Measurements from ENCODE around the gene TMED10. TPM values are rescaled to one million over a fixed set of nuclear protein-coding genes. Genes with fewer than 3 reads are reported as not detected.

TMED10 gene
- total RNA-seq, 1 donor from 2014 or later = 286 TPM

GRCh38 chr14:75143761-75144527 lies 32.5 kb downstream of the TMED10 start:
- Histone ChIP-seq H3K36me3 (peaks cover 29% of the 10 kb centered on the region), H3K27ac (peak overlapping the region; percentile 49), H3K27me3 (ENCODE audit: low read depth) (no peaks in the 10 kb centered on the region), H3K4me1 (peaks cover 92% of the 10 kb centered on the region), H3K4me3 (no peak overlapping the region), H3K9me3 (no peaks in the 10 kb centered on the region)
- no peak for DNase-seq
- intact Hi-C loops (cut with DNase I) = no loop called here
- ATAC-seq = no peak
- no peak for TF ChIP-seq CTCF (IDR thresholded peaks at IDR 0.05)

DNA sequence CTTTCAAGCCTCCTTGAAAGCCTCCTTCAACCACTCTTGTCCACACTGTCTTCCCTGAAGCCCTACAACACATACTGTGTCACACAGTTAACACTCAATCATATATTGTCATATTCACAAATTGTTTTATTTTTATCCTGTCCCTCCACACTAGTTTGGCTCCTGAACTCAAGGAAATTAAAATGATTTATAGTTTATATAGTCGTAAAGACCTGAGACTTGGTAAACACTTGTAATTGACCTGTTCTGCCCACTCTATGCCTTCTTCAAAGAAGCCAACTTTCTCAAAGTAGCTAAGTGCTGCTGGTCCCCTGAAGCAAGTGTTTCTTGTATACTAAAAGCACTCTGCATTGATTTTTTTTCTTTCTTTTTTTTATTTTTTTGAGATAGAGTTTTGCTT lies 33.9 kb downstream of the TMED10 start:
- Histone ChIP-seq H3K9me3 (no peaks in the 10 kb centered on the region), H3K27ac (no peak overlapping the region), H3K4me3 (no peak overlapping the region), H3K4me1 (peaks cover 92% of the 10 kb centered on the region), H3K27me3 (ENCODE audit: low read depth) (no peaks in the 10 kb centered on the region), H3K36me3 (peaks cover 26% of the 10 kb centered on the region)
- DNase-seq = no peak
- intact Hi-C loops (cut with DNase I) = no loop called here
- peak in 1 of 2 donors; percentile 17 for ATAC-seq
- no peak for TF ChIP-seq CTCF (IDR thresholded peaks at IDR 0.05)

DNA sequence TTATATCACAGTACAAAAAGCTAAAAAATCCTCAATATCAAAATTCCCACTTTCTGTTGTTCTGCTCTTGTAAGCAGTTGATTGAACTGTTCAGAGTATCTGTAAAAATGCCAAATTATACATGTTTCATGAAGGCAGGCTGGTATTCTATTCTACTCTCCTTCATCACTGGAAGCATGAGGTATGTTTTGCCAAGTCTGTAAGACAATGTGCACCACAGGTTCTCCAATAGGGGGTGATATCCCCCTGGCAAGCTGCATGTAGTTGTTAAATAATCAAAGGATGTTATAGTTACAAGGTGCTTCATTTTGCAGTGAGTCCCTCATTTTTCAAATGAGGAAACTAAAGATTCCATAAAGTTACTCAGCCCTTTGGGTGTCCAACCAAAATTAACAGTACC lies 34.4 kb downstream of the TMED10 start:
- no peak overlapping the region for H3K4me3 ChIP-seq
- H3K27ac ChIP-seq = no peak overlapping the region
- peaks cover 88% of the 10 kb centered on the region for H3K4me1 ChIP-seq
- peak; percentile 43 for TF ChIP-seq CTCF (IDR thresholded peaks at IDR 0.05)
- DNase-seq = no peak
- peaks cover 22% of the 10 kb centered on the region for H3K36me3 ChIP-seq
- H3K9me3 ChIP-seq = no peaks in the 10 kb centered on the region
- ATAC-seq = peak in 1 of 2 donors; percentile 18
- intact Hi-C loops (cut with DNase I) = no loop called here
- no peaks in the 10 kb centered on the region for H3K27me3 ChIP-seq (ENCODE audit: low read depth)

GRCh38 chr14:75141062-75141461 lies 35.4 kb downstream of the TMED10 start:
- no peaks in the 10 kb centered on the region for H3K27me3 ChIP-seq (ENCODE audit: low read depth)
- H3K4me1 ChIP-seq = peaks cover 79% of the 10 kb centered on the region
- H3K9me3 ChIP-seq = no peaks in the 10 kb centered on the region
- intact Hi-C loops (cut with DNase I) = no loop called here
- no peak overlapping the region for H3K4me3 ChIP-seq
- ATAC-seq (peak in 1 of 2 donors; percentile 14), DNase-seq (no peak)
- TF ChIP-seq CTCF (IDR thresholded peaks at IDR 0.05) = no peak
- H3K27ac ChIP-seq = no peak overlapping the region
- H3K36me3 ChIP-seq = peaks cover 25% of the 10 kb centered on the region

- Histone ChIP-seq H3K4me3 (no peak overlapping the region), H3K4me1 (peaks cover 75% of the 10 kb centered on the region), H3K27me3 (ENCODE audit: low read depth) (no peaks in the 10 kb centered on the region), H3K27ac (no peak overlapping the region), H3K36me3 (peaks cover 24% of the 10 kb centered on the region), H3K9me3 (no peaks in the 10 kb centered on the region)
- no peak for TF ChIP-seq CTCF (IDR thresholded peaks at IDR 0.05)
- intact Hi-C loops (cut with DNase I) = no loop called here
- DNase-seq (no peak), ATAC-seq (no peak)
These were observed 35.8 kb downstream of the TMED10 start for GRCh38 chr14:75140620-75141019.

Measured in lower lobe of right lung (tissue), 2 donors.